GM12878 (cell line): Measurements from ENCODE around the gene SCLT1. TPM values are rescaled to one million over a fixed set of nuclear protein-coding genes. Genes with fewer than 3 reads are reported as not detected.

Source experiments
- ATAC-seq: fragments of 200-7000 bp; cut with Tn5 transposase; 3 replicates; pipeline ENCODE4 v1.9.1; 2020; ENCODE audit warnings: mild to moderate bottlenecking, moderate library complexity
- BruUV-seq: library from RNA; stranded (reverse); fragments of 400-500 nt; replicated peaks from 2 replicates; lab custom pipeline; 2021; lab: Mats Ljungman, UMichigan
- CTCF ChIA-PET: fragments of 300-600 bp; sonication (Branson Sonifier 250); formaldehyde crosslinking; extraction: SDS; loops from one replicate; lab custom pipeline; 2021; ENCODE audit warnings: inconsistent platforms; lab: Yijun Ruan, JAX
- POLR2A ChIA-PET: fragments of 350-600 bp; formaldehyde crosslinking; extraction: SDS; loops from one replicate; lab custom pipeline; 2021; ENCODE audit warnings: inconsistent platforms; lab: Charles Lee
- RAD21 ChIA-PET: fragments of 300-600 bp; sonication (Branson Sonifier 250); formaldehyde crosslinking; loops from one replicate; lab custom pipeline; 2023; ENCODE audit warnings: antibody characterized with exemption; ENCODE audit not compliant: unreplicated experiment; lab: Charles Lee
- SMC1A ChIA-PET: fragments of 300-600 bp; sonication (Branson Sonifier 250); formaldehyde crosslinking; loops from one replicate; lab custom pipeline; 2023; ENCODE audit not compliant: unreplicated experiment, uncharacterized antibody; lab: Charles Lee
- DNase-seq: peaks from one replicate; pipeline ENCODE4 v3.0.0-alpha.2; 2011; ENCODE audit warnings: low read depth, low spot score
- FAIRE-seq: peaks from 3 replicates; lab custom pipeline; 2011; peaks lifted over from hg19 to GRCh38; lab: Jason Lieb, UNC
- H2AFZ ChIP-seq: 2 replicates; pipeline ENCODE4 v1.6.0; 2011; ENCODE audit warnings: low read depth, low read length, control low read depth; ENCODE audit not compliant: control insufficient read depth
- H3K27ac ChIP-seq: 2 replicates; pipeline ENCODE4 v1.5.1; 2011; ENCODE audit warnings: control low read depth; ENCODE audit not compliant: control insufficient read depth, insufficient read depth
- H3K27me3 ChIP-seq, 2 experiments: replicated peaks in 1 of 2; 2 replicates each; pipeline versions ENCODE4 v1.6.0 to v1.6.1; 2011; ENCODE audit warnings: low read length in 1 of 2; ENCODE audit not compliant: control insufficient read depth in 2 of 2, insufficient read depth in 2 of 2
- H3K36me3 ChIP-seq, 2 experiments: 2 replicates each; pipeline ENCODE4 v1.5.1; 2011; ENCODE audit warnings: low read length in 1 of 2; ENCODE audit not compliant: control insufficient read depth in 2 of 2, insufficient read depth in 2 of 2
- H3K4me1 ChIP-seq: 2 replicates; pipeline ENCODE4 v1.6.1; 2011; ENCODE audit warnings: mild to moderate bottlenecking, low read length, moderate library complexity, mixed read lengths; ENCODE audit not compliant: control insufficient read depth, insufficient read depth
- H3K4me2 ChIP-seq: 2 replicates; pipeline ENCODE4 v1.6.0; 2011; ENCODE audit warnings: control low read depth; ENCODE audit not compliant: control insufficient read depth, insufficient read depth
- H3K4me3 ChIP-seq: fragments of 200-600 bp; sonication (generic); 2 replicates; pipeline ENCODE4 v1.5.1; 2016
- H3K79me2 ChIP-seq: 2 replicates; pipeline ENCODE4 v1.6.0; 2011; ENCODE audit warnings: low read length; ENCODE audit not compliant: control insufficient read depth, insufficient read depth
- H3K9ac ChIP-seq: 2 replicates; pipeline ENCODE4 v1.8.0; 2011; ENCODE audit warnings: low read length, control low read depth, mixed read lengths; ENCODE audit not compliant: control insufficient read depth, insufficient read depth
- H3K9me3 ChIP-seq: replicated peaks from 3 replicates; pipeline ENCODE4 v1.5.1; 2011; ENCODE audit warnings: mild to moderate bottlenecking, low read length; ENCODE audit not compliant: control insufficient read depth, insufficient read depth
- H4K20me1 ChIP-seq: 2 replicates; pipeline ENCODE4 v1.6.0; 2011; ENCODE audit not compliant: control insufficient read depth, insufficient read depth
- BACH1 ChIP-seq: fragments of 450-650 bp; IDR thresholded peaks from 2 replicates; pipeline ENCODE4 v1.6.1; 2017; ENCODE audit warnings: mild to moderate bottlenecking, borderline replicate concordance
- CBFB ChIP-seq: IDR thresholded peaks from 2 replicates; pipeline ENCODE4 v1.6.1; 2016; ENCODE audit warnings: antibody characterized with exemption, low read depth
- EP300 ChIP-seq, 2 experiments: fragments of 150-350 bp in 1 of 2; IDR thresholded peaks; 2 replicates each; pipeline ENCODE4 v1.6.1; 2011 to 2012; ENCODE audit warnings: low read depth in 2 of 2, low read length in 2 of 2, borderline replicate concordance in 1 of 2, improper control_type of control experiment in 1 of 2, inconsistent platforms in 1 of 2; ENCODE audit not compliant: control insufficient read depth in 1 of 2
- JUND ChIP-seq: IDR thresholded peaks from 2 replicates; pipeline ENCODE4 v1.6.1; 2012; ENCODE audit warnings: low read depth, mild to moderate bottlenecking, low read length, improper control_type of control experiment, moderate library complexity
- NFYB ChIP-seq: IDR thresholded peaks from 2 replicates; pipeline ENCODE4 v1.6.1; 2011; ENCODE audit warnings: low read depth, mild to moderate bottlenecking, low read length, improper control_type of control experiment, moderate library complexity; ENCODE audit not compliant: insufficient read depth
- POLR2AphosphoS5 ChIP-seq: IDR thresholded peaks from 2 replicates; pipeline ENCODE4 v1.6.1; 2011; ENCODE audit warnings: mild to moderate bottlenecking, low read length, inconsistent platforms
- RB1 ChIP-seq: fragments of 450-650 bp; formaldehyde crosslinking; IDR thresholded peaks from 2 replicates; pipeline ENCODE4 v1.6.1; 2017; ENCODE audit warnings: mild to moderate bottlenecking, borderline replicate concordance
- SIX5 ChIP-seq: IDR thresholded peaks from 2 replicates; pipeline ENCODE4 v1.6.1; 2011; ENCODE audit warnings: mild to moderate bottlenecking, low read depth, low read length, moderate library complexity; ENCODE audit not compliant: severe bottlenecking
- SREBF1 ChIP-seq: IDR thresholded peaks from 2 replicates; pipeline ENCODE4 v1.6.1; 2012; ENCODE audit warnings: mild to moderate bottlenecking, low read length
- TCF7 ChIP-seq: IDR thresholded peaks from 2 replicates; pipeline ENCODE4 v1.6.1; 2014; ENCODE audit warnings: antibody characterized with exemption, borderline replicate concordance
- YBX1 ChIP-seq: fragments of 450-650 bp; IDR thresholded peaks from 2 replicates; pipeline ENCODE4 v1.6.1; 2016; ENCODE audit warnings: antibody characterized with exemption
- ZZZ3 ChIP-seq: IDR thresholded peaks from 2 replicates; pipeline ENCODE4 v1.6.1; 2011; ENCODE audit warnings: low read depth; ENCODE audit not compliant: control insufficient read depth, insufficient read length
- WGBS: methylation state at CpG from one replicate; pipeline ENCODE4 v1.1.6; 2016; ENCODE audit warnings: low lambda C conversion rate; ENCODE audit not compliant: insufficient replicate concordance, insufficient coverage; ENCODE audit errors: missing lambda C conversion rate; 5-methylcytosine and 5-hydroxymethylcytosine counted together
- in situ Hi-C: fragments of 300-500 bp; cut with MboI; formaldehyde crosslinking; loops from 9 replicates; pipeline ENCODE4 v1.14.3; 2018; ENCODE audit warnings: mixed read lengths
- intact Hi-C: fragments of 100-400 bp; cut with micrococcal nuclease; formaldehyde crosslinking; loops from one replicate; pipeline ENCODE4 v1.14.2; 2022; ENCODE audit not compliant: unreplicated experiment
- polyA plus RNA-seq, 11 experiments: library from polyadenylated mRNA; depleted of rRNA in 4 of 11; unstranded in 6 of 11; stranded (reverse) in 5 of 11; fragments of >200 nt; fragmentation: Nextera tagmentation in 4 of 11; fragmentation: Illumina TruSeq in 1 of 11; extraction: Ambion mirVana in 4 of 11; extraction: Trizol in 1 of 11; gene quantifications; 1 replicate in 1 of 11; 2 replicates in 10 of 11; pipeline versions ENCODE4 v1.2.1 to v1.2.3, GENCODE V29; 2011 to 2016; ENCODE audit warnings: inconsistent platforms in 2 of 11, missing spikeins in 2 of 11, low read depth in 1 of 11
- total RNA-seq, 4 experiments: library from RNA; depleted of rRNA in 3 of 4; stranded (reverse); fragments of >200 nt in 3 of 4; fragmentation: Illumina TruSeq in 1 of 4; extraction: Trizol in 1 of 4; gene quantifications; 2 replicates each; pipeline versions ENCODE4 v1.2.1 to v1.2.3, GENCODE V29; 2013 to 2021
- TF ChIP-seq, protein P1 (sequence below): fragments of 450-650 bp; formaldehyde crosslinking; IDR thresholded peaks from 2 replicates; pipeline ENCODE4 v1.4.0; 2022; ENCODE audit warnings: mild to moderate bottlenecking, moderate library complexity
- TF ChIP-seq, protein P2 (sequence below): fragments of 450-650 bp; IDR thresholded peaks from 2 replicates; pipeline ENCODE4 v1.6.1; 2016; ENCODE audit warnings: mild to moderate bottlenecking
- TF ChIP-seq, protein P3 (sequence below): IDR thresholded peaks from 2 replicates; pipeline ENCODE4 v1.6.1; 2011; ENCODE audit warnings: low read depth, low read length, improper control_type of control experiment, borderline replicate concordance
- TF ChIP-seq, protein P4 (sequence below): IDR thresholded peaks from 2 replicates; pipeline ENCODE4 v1.6.1; 2012; ENCODE audit warnings: low read depth, low read length, improper control_type of control experiment

SCLT1 gene
- total and polyA plus RNA-seq, 10 of the 15 experiments (the other 5 are each of a cell fraction or from before 2014, with no cell fraction given): 7.8 to 31.4 (median 19.6) TPM

DNA sequence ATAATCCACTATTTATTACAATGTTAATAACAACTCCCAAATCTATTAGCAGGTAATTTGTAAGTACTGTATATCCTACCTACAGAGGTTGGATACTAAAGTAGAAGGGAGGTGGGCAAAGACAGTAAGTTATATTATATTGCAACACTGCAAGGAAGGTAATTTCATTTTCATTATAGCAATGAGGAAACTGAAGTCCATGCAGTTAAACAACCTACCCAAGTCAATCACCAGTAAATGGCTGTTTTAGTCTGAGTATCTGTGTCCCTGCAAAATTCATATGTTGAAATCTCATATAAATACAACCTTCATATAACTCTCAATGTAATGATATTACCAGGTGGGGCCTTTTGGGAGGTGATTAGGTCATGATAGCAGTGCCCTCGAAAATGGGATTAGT lies 114.4 kb downstream of the SCLT1 start (continued):
- no peak for TF ChIP-seq RB1
- no peak for TF ChIP-seq YBX1
- TF ChIP-seq, protein P1, sequence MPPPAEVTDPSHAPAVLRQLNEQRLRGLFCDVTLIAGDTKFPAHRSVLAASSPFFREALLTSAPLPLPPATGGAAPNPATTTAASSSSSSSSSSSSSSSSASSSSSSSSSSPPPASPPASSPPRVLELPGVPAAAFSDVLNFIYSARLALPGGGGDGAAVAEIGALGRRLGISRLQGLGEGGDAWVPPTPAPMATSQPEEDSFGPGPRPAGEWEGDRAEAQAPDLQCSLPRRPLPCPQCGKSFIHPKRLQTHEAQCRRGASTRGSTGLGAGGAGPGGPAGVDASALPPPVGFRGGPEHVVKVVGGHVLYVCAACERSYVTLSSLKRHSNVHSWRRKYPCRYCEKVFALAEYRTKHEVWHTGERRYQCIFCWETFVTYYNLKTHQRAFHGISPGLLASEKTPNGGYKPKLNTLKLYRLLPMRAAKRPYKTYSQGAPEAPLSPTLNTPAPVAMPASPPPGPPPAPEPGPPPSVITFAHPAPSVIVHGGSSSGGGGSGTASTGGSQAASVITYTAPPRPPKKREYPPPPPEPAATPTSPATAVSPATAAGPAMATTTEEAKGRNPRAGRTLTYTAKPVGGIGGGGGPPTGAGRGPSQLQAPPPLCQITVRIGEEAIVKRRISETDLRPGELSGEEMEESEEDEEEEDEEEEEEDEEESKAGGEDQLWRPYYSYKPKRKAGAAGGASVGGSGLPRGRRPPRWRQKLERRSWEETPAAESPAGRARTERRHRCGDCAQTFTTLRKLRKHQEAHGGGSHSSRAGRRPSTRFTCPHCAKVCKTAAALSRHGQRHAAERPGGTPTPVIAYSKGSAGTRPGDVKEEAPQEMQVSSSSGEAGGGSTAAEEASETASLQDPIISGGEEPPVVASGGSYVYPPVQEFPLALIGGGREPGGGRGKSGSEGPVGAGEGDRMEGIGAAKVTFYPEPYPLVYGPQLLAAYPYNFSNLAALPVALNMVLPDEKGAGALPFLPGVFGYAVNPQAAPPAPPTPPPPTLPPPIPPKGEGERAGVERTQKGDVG (CRISPR knock-in tag): no peak
- no peak for TF ChIP-seq TCF7
- no peak for TF ChIP-seq POLR2AphosphoS5
- TF ChIP-seq BACH1: no peak
- no peak for TF ChIP-seq CBFB

DNA sequence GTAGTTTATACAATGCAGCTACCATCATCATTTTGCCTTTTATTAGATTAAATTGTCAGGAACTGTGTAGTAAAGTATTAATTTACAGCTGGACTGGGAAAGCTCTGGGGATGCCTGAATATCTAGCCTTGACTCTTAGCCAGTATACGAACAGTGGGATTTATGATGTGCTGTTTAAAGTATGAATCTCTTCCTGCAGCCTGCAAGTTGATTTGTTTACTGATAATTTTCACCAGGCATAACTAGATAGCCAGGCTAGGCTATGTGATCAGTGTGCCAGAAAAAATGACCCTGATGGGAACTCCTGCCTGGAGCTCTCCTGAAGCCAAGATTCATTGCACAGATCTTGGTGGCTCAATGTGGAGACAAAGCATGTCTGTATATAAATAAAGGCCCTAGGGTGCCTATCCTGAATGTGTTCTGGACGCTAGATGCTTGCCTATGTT lies 119.2 kb downstream of the SCLT1 start:
- CTCF ChIA-PET: no interaction called here
- in situ Hi-C loops: no loop called here
- Histone ChIP-seq H3K9me3 (no peaks in the 10 kb centered on the region), H3K4me2 (no peak overlapping the region), H3K27ac (no peak overlapping the region), H4K20me1 (no peaks in the 10 kb centered on the region), H3K36me3 (no peaks in the 10 kb centered on the region; a peak in 1 of 4 replicates), H3K79me2 (no peaks in the 10 kb centered on the region), H3K4me1 (no peaks in the 10 kb centered on the region), H3K27me3 (no peaks in the 10 kb centered on the region), H3K9ac (no peak overlapping the region), H3K4me3 (no peak overlapping the region), H2AFZ (no peak overlapping the region)
- RAD21 ChIA-PET: no interaction called here
- ATAC-seq (no peak), FAIRE-seq (no peak), DNase-seq (no peak)
- WGBS: 98% methylated on average over 2 of the region's 2 CpGs
- intact Hi-C loops: no loop called here
- no TSS peak for BruUV-seq
- SMC1A ChIA-PET: interaction anchor here (1.6 kb wide), 1 partner anchor 120 kb away, joined by 3 read pairs; the partner anchor contains the start of gene SCLT1
- POLR2A ChIA-PET: no interaction called here
- no peak for TF ChIP-seq SIX5
- no peak for TF ChIP-seq SREBF1
- TF ChIP-seq ZZZ3: no peak
- TF ChIP-seq, protein P2, sequence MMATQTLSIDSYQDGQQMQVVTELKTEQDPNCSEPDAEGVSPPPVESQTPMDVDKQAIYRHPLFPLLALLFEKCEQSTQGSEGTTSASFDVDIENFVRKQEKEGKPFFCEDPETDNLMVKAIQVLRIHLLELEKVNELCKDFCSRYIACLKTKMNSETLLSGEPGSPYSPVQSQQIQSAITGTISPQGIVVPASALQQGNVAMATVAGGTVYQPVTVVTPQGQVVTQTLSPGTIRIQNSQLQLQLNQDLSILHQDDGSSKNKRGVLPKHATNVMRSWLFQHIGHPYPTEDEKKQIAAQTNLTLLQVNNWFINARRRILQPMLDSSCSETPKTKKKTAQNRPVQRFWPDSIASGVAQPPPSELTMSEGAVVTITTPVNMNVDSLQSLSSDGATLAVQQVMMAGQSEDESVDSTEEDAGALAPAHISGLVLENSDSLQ: no peak
- TF ChIP-seq, protein P3, sequence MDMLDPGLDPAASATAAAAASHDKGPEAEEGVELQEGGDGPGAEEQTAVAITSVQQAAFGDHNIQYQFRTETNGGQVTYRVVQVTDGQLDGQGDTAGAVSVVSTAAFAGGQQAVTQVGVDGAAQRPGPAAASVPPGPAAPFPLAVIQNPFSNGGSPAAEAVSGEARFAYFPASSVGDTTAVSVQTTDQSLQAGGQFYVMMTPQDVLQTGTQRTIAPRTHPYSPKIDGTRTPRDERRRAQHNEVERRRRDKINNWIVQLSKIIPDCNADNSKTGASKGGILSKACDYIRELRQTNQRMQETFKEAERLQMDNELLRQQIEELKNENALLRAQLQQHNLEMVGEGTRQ: no peak
- TF ChIP-seq NFYB: no peak
- no peak for TF ChIP-seq EP300 (IDR thresholded peaks at IDR 0.05; ENCODE audit: borderline replicate concordance in 1 of 2, control insufficient read depth in 1 of 2, low read depth in 2 of 2, low read length in 2 of 2)
- TF ChIP-seq, protein P4, sequence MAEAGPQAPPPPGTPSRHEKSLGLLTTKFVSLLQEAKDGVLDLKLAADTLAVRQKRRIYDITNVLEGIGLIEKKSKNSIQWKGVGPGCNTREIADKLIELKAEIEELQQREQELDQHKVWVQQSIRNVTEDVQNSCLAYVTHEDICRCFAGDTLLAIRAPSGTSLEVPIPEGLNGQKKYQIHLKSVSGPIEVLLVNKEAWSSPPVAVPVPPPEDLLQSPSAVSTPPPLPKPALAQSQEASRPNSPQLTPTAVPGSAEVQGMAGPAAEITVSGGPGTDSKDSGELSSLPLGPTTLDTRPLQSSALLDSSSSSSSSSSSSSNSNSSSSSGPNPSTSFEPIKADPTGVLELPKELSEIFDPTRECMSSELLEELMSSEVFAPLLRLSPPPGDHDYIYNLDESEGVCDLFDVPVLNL: no peak
- no peak for TF ChIP-seq JUND
- no peak for TF ChIP-seq RB1
